H1 (cell line): ENCODE results near the gene GRIA4. TPM values are rescaled to one million over a fixed set of nuclear protein-coding genes. Genes with fewer than 3 reads are reported as not detected.

Experiments
- EP300 ChIP-seq, 2 experiments: IDR thresholded peaks; 1 replicate in 1 of 2; 2 replicates in 1 of 2; pipeline ENCODE4 v1.6.1; 2011 to 2012; ENCODE audit warnings: low read depth in 2 of 2, low read length in 2 of 2, mild to moderate bottlenecking in 2 of 2, borderline replicate concordance in 1 of 2, inconsistent platforms in 1 of 2, moderate library complexity in 1 of 2
- NANOG ChIP-seq: IDR thresholded peaks from 2 replicates; pipeline ENCODE4 v1.6.1; 2011; ENCODE audit warnings: low read length, low read depth, mild to moderate bottlenecking, inconsistent platforms; ENCODE audit not compliant: insufficient read depth, poor library complexity, severe bottlenecking
- SAP30 ChIP-seq: fragments of 300-600 bp; sonication (generic); IDR thresholded peaks from 2 replicates; pipeline ENCODE4 v1.7.1; 2012; ENCODE audit warnings: low read length, moderate library complexity, mild to moderate bottlenecking, inconsistent platforms; ENCODE audit not compliant: insufficient read depth, insufficient replicate concordance
- polyA plus RNA-seq, 7 experiments: library from polyadenylated mRNA; depleted of rRNA in 3 of 7; stranded (reverse) in 5 of 7; unstranded in 2 of 7; fragments of >200 nt in 5 of 7; fragments of 200-250 nt in 2 of 7; gene quantifications; 1 replicate in 5 of 7; 2 replicates in 1 of 7; 4 replicates in 1 of 7; pipeline versions ENCODE4 v1.2.1 to v1.2.3, GENCODE V29; 2011 to 2013; ENCODE audit warnings: missing spikeins in 2 of 7, mixed read lengths in 2 of 7
- total RNA-seq: library from RNA; stranded (reverse); fragmentation: NEBNext Ultra II Directional; extraction: Animal tissue kit (Norgen Biotek cat#: 25700); gene quantifications from 2 replicates; pipeline ENCODE4 v1.2.1, GENCODE V29; 2021
- TF ChIP-seq, protein P1 (sequence below): fragments of 300-600 bp; sonication (generic); IDR thresholded peaks from 2 replicates; pipeline ENCODE4 v1.7.1; 2012; ENCODE audit warnings: low read length, moderate library complexity, mild to moderate bottlenecking, inconsistent platforms; ENCODE audit not compliant: insufficient replicate concordance
- TF ChIP-seq, protein P2 (sequence below): IDR thresholded peaks from 2 replicates; pipeline ENCODE4 v1.6.1; 2012; ENCODE audit warnings: inconsistent platforms

Gene GRIA4
- total and polyA plus RNA-seq, 2 of the 8 experiments (the other 6 are each of a cell fraction or from before 2014, with no cell fraction given): 12.5 to 21.8 TPM

DNA sequence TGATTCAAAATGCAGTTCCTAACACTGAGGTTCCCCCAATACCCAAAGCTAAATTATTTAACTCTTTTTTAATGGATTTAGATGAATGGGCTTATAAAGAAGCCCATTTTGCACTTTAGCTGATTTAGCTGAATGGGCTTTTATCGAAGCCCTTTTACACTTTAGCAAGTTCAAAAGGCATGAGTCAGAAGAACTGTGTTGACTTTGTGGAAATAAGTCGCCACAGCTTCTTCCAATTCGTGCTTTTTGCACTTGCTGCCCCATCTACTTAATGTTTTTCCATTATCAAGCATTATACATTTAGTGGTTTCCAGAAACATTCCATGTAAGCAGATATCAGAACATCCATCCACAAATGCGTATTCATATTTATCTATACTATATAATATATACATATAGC, 20.5 kb upstream of the GRIA4 start (continued):
- TF ChIP-seq, protein P1, sequence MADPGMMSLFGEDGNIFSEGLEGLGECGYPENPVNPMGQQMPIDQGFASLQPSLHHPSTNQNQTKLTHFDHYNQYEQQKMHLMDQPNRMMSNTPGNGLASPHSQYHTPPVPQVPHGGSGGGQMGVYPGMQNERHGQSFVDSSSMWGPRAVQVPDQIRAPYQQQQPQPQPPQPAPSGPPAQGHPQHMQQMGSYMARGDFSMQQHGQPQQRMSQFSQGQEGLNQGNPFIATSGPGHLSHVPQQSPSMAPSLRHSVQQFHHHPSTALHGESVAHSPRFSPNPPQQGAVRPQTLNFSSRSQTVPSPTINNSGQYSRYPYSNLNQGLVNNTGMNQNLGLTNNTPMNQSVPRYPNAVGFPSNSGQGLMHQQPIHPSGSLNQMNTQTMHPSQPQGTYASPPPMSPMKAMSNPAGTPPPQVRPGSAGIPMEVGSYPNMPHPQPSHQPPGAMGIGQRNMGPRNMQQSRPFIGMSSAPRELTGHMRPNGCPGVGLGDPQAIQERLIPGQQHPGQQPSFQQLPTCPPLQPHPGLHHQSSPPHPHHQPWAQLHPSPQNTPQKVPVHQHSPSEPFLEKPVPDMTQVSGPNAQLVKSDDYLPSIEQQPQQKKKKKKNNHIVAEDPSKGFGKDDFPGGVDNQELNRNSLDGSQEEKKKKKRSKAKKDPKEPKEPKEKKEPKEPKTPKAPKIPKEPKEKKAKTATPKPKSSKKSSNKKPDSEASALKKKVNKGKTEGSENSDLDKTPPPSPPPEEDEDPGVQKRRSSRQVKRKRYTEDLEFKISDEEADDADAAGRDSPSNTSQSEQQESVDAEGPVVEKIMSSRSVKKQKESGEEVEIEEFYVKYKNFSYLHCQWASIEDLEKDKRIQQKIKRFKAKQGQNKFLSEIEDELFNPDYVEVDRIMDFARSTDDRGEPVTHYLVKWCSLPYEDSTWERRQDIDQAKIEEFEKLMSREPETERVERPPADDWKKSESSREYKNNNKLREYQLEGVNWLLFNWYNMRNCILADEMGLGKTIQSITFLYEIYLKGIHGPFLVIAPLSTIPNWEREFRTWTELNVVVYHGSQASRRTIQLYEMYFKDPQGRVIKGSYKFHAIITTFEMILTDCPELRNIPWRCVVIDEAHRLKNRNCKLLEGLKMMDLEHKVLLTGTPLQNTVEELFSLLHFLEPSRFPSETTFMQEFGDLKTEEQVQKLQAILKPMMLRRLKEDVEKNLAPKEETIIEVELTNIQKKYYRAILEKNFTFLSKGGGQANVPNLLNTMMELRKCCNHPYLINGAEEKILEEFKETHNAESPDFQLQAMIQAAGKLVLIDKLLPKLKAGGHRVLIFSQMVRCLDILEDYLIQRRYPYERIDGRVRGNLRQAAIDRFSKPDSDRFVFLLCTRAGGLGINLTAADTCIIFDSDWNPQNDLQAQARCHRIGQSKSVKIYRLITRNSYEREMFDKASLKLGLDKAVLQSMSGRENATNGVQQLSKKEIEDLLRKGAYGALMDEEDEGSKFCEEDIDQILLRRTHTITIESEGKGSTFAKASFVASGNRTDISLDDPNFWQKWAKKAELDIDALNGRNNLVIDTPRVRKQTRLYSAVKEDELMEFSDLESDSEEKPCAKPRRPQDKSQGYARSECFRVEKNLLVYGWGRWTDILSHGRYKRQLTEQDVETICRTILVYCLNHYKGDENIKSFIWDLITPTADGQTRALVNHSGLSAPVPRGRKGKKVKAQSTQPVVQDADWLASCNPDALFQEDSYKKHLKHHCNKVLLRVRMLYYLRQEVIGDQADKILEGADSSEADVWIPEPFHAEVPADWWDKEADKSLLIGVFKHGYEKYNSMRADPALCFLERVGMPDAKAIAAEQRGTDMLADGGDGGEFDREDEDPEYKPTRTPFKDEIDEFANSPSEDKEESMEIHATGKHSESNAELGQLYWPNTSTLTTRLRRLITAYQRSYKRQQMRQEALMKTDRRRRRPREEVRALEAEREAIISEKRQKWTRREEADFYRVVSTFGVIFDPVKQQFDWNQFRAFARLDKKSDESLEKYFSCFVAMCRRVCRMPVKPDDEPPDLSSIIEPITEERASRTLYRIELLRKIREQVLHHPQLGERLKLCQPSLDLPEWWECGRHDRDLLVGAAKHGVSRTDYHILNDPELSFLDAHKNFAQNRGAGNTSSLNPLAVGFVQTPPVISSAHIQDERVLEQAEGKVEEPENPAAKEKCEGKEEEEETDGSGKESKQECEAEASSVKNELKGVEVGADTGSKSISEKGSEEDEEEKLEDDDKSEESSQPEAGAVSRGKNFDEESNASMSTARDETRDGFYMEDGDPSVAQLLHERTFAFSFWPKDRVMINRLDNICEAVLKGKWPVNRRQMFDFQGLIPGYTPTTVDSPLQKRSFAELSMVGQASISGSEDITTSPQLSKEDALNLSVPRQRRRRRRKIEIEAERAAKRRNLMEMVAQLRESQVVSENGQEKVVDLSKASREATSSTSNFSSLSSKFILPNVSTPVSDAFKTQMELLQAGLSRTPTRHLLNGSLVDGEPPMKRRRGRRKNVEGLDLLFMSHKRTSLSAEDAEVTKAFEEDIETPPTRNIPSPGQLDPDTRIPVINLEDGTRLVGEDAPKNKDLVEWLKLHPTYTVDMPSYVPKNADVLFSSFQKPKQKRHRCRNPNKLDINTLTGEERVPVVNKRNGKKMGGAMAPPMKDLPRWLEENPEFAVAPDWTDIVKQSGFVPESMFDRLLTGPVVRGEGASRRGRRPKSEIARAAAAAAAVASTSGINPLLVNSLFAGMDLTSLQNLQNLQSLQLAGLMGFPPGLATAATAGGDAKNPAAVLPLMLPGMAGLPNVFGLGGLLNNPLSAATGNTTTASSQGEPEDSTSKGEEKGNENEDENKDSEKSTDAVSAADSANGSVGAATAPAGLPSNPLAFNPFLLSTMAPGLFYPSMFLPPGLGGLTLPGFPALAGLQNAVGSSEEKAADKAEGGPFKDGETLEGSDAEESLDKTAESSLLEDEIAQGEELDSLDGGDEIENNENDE: no peak
- TF ChIP-seq EP300 (IDR thresholded peaks at IDR 0.05; ENCODE audit: borderline replicate concordance in 1 of 2, low read depth in 2 of 2, low read length in 2 of 2) (no peak), NANOG (no peak), SAP30 (no peak)
- TF ChIP-seq, protein P2, sequence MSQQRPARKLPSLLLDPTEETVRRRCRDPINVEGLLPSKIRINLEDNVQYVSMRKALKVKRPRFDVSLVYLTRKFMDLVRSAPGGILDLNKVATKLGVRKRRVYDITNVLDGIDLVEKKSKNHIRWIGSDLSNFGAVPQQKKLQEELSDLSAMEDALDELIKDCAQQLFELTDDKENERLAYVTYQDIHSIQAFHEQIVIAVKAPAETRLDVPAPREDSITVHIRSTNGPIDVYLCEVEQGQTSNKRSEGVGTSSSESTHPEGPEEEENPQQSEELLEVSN: no peak
